Lower leg skin (tissue), 3 donors: ENCODE measurements around the gene IL20RA.

Experiments used
- CTCF ChIP-seq, 3 donors: fragments of 450-650 bp; IDR thresholded peaks; one replicate each; pipeline ENCODE4 v1.5.1; 2016; ENCODE audit warnings: antibody characterized with exemption in 3 of 3, mild to moderate bottlenecking in 3 of 3, moderate library complexity in 2 of 3
- POLR2A ChIP-seq, 2 donors: fragments of 450-650 bp; IDR thresholded peaks; one replicate each; pipeline ENCODE4 v1.6.1; 2016 to 2017; ENCODE audit warnings: antibody characterized with exemption in 2 of 2, mild to moderate bottlenecking in 1 of 2, moderate library complexity in 1 of 2

- TF ChIP-seq POLR2A (IDR thresholded peaks at IDR 0.05) (no peak), CTCF (IDR thresholded peaks at IDR 0.05) (no peak)
Measured at GRCh38 chr6:136991646-136992045, 53.1 kb downstream of the IL20RA start.
